OCI-LY7 (cell line): ENCODE measurements around the gene ATP1B1. TPM values are rescaled to one million over a fixed set of nuclear protein-coding genes. Genes with fewer than 3 reads are reported as not detected.

Experiments used
- BruUV-seq: library from RNA; stranded (reverse); fragments of 400-500 nt; replicated peaks from 2 replicates; lab custom pipeline; 2021; lab: Mats Ljungman, UMichigan
- CTCF ChIA-PET: fragments of 300-600 bp; sonication (Branson Sonifier 250); formaldehyde crosslinking; loops from one replicate; lab custom pipeline; 2022; ENCODE audit warnings: antibody characterized with exemption; ENCODE audit not compliant: unreplicated experiment; lab: Charles Lee
- POLR2A ChIA-PET: fragments of 300-600 bp; sonication (Branson Sonifier 250); formaldehyde crosslinking; loops from one replicate; lab custom pipeline; 2022; ENCODE audit warnings: antibody characterized with exemption; lab: Charles Lee
- DNase-seq: peaks from one replicate; pipeline ENCODE4 v3.0.0-alpha.2; 2015; ENCODE audit warnings: low spot score
- H2AFZ ChIP-seq: fragments of 200-600 bp; sonication (generic), shearing (Covaris generic); 2 replicates; pipeline ENCODE4 v1.6.1; 2014; ENCODE audit warnings: mild to moderate bottlenecking, antibody characterized with exemption, low read length, moderate library complexity
- H3K27ac ChIP-seq: fragments of 200-600 bp; sonication (generic); 2 replicates; pipeline ENCODE4 v1.5.1; 2014; ENCODE audit warnings: mixed run types, low read depth, mild to moderate bottlenecking, moderate library complexity, low read length, inconsistent platforms; ENCODE audit not compliant: poor library complexity, severe bottlenecking
- H3K36me3 ChIP-seq: fragments of 200-600 bp; sonication (generic); 2 replicates; pipeline ENCODE4 v1.6.1; 2014; ENCODE audit warnings: mild to moderate bottlenecking, antibody characterized with exemption, low read length, moderate library complexity, mixed read lengths; ENCODE audit not compliant: insufficient read depth
- H3K4me1 ChIP-seq: fragments of 200-600 bp; sonication (generic); 2 replicates; pipeline ENCODE4 v1.5.1; 2014; ENCODE audit warnings: mild to moderate bottlenecking, low read length; ENCODE audit not compliant: insufficient read depth, poor library complexity, severe bottlenecking
- H3K4me2 ChIP-seq: fragments of 200-600 bp; sonication (generic); 2 replicates; pipeline ENCODE4 v1.6.1; 2014; ENCODE audit warnings: mild to moderate bottlenecking, low read length
- H3K4me3 ChIP-seq: fragments of 200-600 bp; sonication (generic); 2 replicates; pipeline ENCODE4 v1.5.1; 2014; ENCODE audit warnings: mild to moderate bottlenecking, low read depth, low read length; ENCODE audit not compliant: poor library complexity, severe bottlenecking
- H3K79me2 ChIP-seq: fragments of 200-600 bp; sonication (generic); 2 replicates; pipeline ENCODE4 v1.6.1; 2016; ENCODE audit warnings: low read depth, mild to moderate bottlenecking, low read length, moderate library complexity, mixed read lengths; ENCODE audit not compliant: insufficient read depth
- H3K9me2 ChIP-seq: fragments of 200-600 bp; sonication (generic); 2 replicates; pipeline ENCODE4 v1.6.1; 2016; ENCODE audit warnings: mild to moderate bottlenecking, low read length, mixed read lengths; ENCODE audit not compliant: insufficient read depth
- H3K9me3 ChIP-seq: fragments of 200-600 bp; sonication (generic); 2 replicates; pipeline ENCODE4 v1.6.1; 2014; ENCODE audit warnings: mild to moderate bottlenecking, mixed run types, low read length, mixed read lengths
- H4K20me1 ChIP-seq: fragments of 200-600 bp; sonication (generic); 2 replicates; pipeline ENCODE4 v1.6.1; 2014; ENCODE audit warnings: mild to moderate bottlenecking, antibody characterized with exemption, low read length, moderate library complexity, mixed read lengths; ENCODE audit not compliant: insufficient read depth
- EZH2phosphoT487 ChIP-seq: fragments of 200-600 bp; sonication (generic); IDR thresholded peaks from 2 replicates; pipeline ENCODE4 v1.6.1; 2018; ENCODE audit warnings: low read depth, borderline replicate concordance, mild to moderate bottlenecking, mixed run types, antibody characterized with exemption, low read length, moderate library complexity, mixed read lengths
- intact Hi-C: fragments of 100-400 bp; cut with micrococcal nuclease; formaldehyde crosslinking; loops from one replicate; pipeline ENCODE4 v1.10.0; 2022; ENCODE audit not compliant: unreplicated experiment
- total RNA-seq, 2 experiments: library from RNA; depleted of rRNA in 1 of 2; stranded (reverse); fragments of >200 nt in 1 of 2; shearing (Covaris generic) in 1 of 2; gene quantifications; 2 replicates each; pipeline ENCODE4 v1.2.3, GENCODE V29; 2014 to 2022
- TF ChIP-seq, protein P1 (sequence below): fragments of 200-600 bp; sonication (generic); conservative IDR thresholded peaks from 2 replicates; pipeline ENCODE4 v1.5.1; 2014; ENCODE audit warnings: mild to moderate bottlenecking, antibody characterized with exemption, low read length, moderate library complexity, mixed read lengths

Gene ATP1B1
- total RNA-seq, 2 experiments from 2014 or later: 17.5 to 22.5 TPM

GRCh38 chr1:169150641-169151337 is 44.3 kb downstream of the ATP1B1 start:
- Histone ChIP-seq H2AFZ (no peak overlapping the region), H3K4me1 (no peaks in the 10 kb centered on the region), H3K79me2 (no peaks in the 10 kb centered on the region), H3K9me2 (no peaks in the 10 kb centered on the region), H3K4me2 (no peak overlapping the region), H3K27ac (no peak overlapping the region), H3K9me3 (no peaks in the 10 kb centered on the region), H3K4me3 (no peak overlapping the region), H4K20me1 (no peaks in the 10 kb centered on the region), H3K36me3 (no peaks in the 10 kb centered on the region)
- BruUV-seq: no TSS peak
- ChIA-PET POLR2A (interaction anchor here (1.1 kb wide), 1 partner anchor 8 kb away, joined by 3 read pairs; no protein-coding TSS in a partner anchor), CTCF (no interaction called here)
- intact Hi-C loops: no loop called here
- no peak for TF ChIP-seq EZH2phosphoT487
- TF ChIP-seq, protein P1, sequence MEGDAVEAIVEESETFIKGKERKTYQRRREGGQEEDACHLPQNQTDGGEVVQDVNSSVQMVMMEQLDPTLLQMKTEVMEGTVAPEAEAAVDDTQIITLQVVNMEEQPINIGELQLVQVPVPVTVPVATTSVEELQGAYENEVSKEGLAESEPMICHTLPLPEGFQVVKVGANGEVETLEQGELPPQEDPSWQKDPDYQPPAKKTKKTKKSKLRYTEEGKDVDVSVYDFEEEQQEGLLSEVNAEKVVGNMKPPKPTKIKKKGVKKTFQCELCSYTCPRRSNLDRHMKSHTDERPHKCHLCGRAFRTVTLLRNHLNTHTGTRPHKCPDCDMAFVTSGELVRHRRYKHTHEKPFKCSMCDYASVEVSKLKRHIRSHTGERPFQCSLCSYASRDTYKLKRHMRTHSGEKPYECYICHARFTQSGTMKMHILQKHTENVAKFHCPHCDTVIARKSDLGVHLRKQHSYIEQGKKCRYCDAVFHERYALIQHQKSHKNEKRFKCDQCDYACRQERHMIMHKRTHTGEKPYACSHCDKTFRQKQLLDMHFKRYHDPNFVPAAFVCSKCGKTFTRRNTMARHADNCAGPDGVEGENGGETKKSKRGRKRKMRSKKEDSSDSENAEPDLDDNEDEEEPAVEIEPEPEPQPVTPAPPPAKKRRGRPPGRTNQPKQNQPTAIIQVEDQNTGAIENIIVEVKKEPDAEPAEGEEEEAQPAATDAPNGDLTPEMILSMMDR: no peak
- no peak for DNase-seq

DNA sequence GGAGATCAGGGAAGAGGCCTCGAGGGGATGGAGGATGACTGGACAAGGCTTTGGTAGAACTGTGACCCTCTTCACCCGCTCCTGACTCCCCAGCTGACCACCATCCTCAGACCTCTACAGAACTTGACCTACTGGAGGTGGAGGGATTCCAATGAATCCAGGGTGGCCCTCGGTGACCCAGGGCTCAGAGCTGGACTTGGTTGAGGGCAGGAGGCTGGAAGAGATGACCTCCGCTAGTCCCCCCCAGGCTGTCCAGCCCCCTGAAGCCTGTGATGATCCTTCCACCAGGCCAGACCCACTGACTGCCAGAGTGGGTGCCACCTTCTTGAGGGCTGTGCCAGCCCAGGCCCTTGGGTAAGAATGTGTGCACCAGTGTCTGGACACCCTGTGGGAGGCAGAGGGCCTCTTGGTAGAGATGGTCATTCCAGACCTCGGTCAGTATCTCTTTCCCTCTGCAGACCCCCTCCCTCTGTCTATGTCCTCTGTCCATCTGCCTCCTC is 44.9 kb downstream of the ATP1B1 start:
- ChIA-PET POLR2A (no interaction called here), CTCF (no interaction called here)
- no peak overlapping the region for H3K4me2 ChIP-seq
- TF ChIP-seq, protein P1: no peak
- no peak for TF ChIP-seq EZH2phosphoT487
- DNase-seq: no peak
- no peaks in the 10 kb centered on the region for H4K20me1 ChIP-seq
- no peak overlapping the region for H3K27ac ChIP-seq
- H3K79me2 ChIP-seq: no peaks in the 10 kb centered on the region
- H3K9me2 ChIP-seq: no peaks in the 10 kb centered on the region
- H2AFZ ChIP-seq: no peak overlapping the region
- no peaks in the 10 kb centered on the region for H3K4me1 ChIP-seq
- H3K9me3 ChIP-seq: no peaks in the 10 kb centered on the region
- no peaks in the 10 kb centered on the region for H3K36me3 ChIP-seq
- intact Hi-C loops: no loop called here
- no TSS peak for BruUV-seq
- H3K4me3 ChIP-seq: no peak overlapping the region

- Histone ChIP-seq H2AFZ (no peak overlapping the region), H3K4me1 (no peaks in the 10 kb centered on the region), H3K4me3 (no peak overlapping the region), H3K36me3 (no peaks in the 10 kb centered on the region), H4K20me1 (no peaks in the 10 kb centered on the region), H3K27ac (no peak overlapping the region), H3K4me2 (no peak overlapping the region), H3K79me2 (no peaks in the 10 kb centered on the region), H3K9me2 (no peaks in the 10 kb centered on the region), H3K9me3 (no peaks in the 10 kb centered on the region)
- POLR2A ChIA-PET: no interaction called here
- BruUV-seq: no TSS peak
- TF ChIP-seq, protein P1: no peak
- TF ChIP-seq EZH2phosphoT487: no peak
- intact Hi-C loops: no loop called here
- CTCF ChIA-PET: no interaction called here
- DNase-seq: no peak
Observed at GRCh38 chr1:169155675-169156074, 49.2 kb downstream of the ATP1B1 start.
